Smooth muscle cell (in vitro differentiated cells): Measurements from ENCODE around the gene ANKAR. TPM values are rescaled to one million over a fixed set of nuclear protein-coding genes. Genes with fewer than 3 reads are reported as not detected.
A peak's percentile ranks its signal among the peaks of the same experiment; 100 is the strongest.

ENCODE experiments used
- DNase-seq: peaks from one replicate; lab custom pipeline; 2025; ENCODE audit not compliant: unreplicated experiment; lab: John Stamatoyannopoulos, UW
- H2AFZ ChIP-seq: fragments of 200-600 bp; sonication (generic); 2 replicates; pipeline ENCODE4 v1.6.0; 2016; ENCODE audit warnings: antibody characterized with exemption, low read depth, mild to moderate bottlenecking
- H3F3A ChIP-seq: fragments of 200-600 bp; sonication (generic); 2 replicates; pipeline ENCODE4 v1.6.0; 2017; ENCODE audit warnings: antibody characterized with exemption, low read depth
- H3K27ac ChIP-seq: fragments of 200-600 bp; sonication (generic); 2 replicates; pipeline ENCODE4 v1.5.1; 2016; ENCODE audit warnings: low read depth, mild to moderate bottlenecking
- H3K27me3 ChIP-seq: fragments of 200-600 bp; sonication (generic); 2 replicates; pipeline ENCODE4 v1.6.1; 2016; ENCODE audit warnings: low read depth, mild to moderate bottlenecking
- H3K36me3 ChIP-seq: fragments of 200-600 bp; sonication (generic); 2 replicates; pipeline ENCODE4 v1.5.1; 2016; ENCODE audit warnings: low read depth
- H3K4me1 ChIP-seq: fragments of 200-600 bp; sonication (generic); 2 replicates; pipeline ENCODE4 v1.5.1; 2016; ENCODE audit warnings: low read depth
- H3K4me2 ChIP-seq: fragments of 200-600 bp; sonication (generic); 2 replicates; pipeline ENCODE4 v1.6.0; 2016; ENCODE audit warnings: mild to moderate bottlenecking
- H3K4me3 ChIP-seq: fragments of 200-600 bp; sonication (generic); 2 replicates; pipeline ENCODE4 v1.5.1; 2016; ENCODE audit warnings: mild to moderate bottlenecking
- H3K79me2 ChIP-seq: fragments of 200-600 bp; sonication (generic); 2 replicates; pipeline ENCODE4 v1.6.0; 2016; ENCODE audit warnings: low read depth, mild to moderate bottlenecking
- H3K9ac ChIP-seq: fragments of 200-600 bp; sonication (generic); 2 replicates; pipeline ENCODE4 v1.6.0; 2016; ENCODE audit warnings: low read depth
- H3K9me3 ChIP-seq: fragments of 200-600 bp; sonication (generic); replicated peaks from 2 replicates; pipeline ENCODE4 v1.5.1; 2016; ENCODE audit warnings: low read depth
- H4K20me1 ChIP-seq: fragments of 200-600 bp; sonication (generic); 2 replicates; pipeline ENCODE4 v1.6.0; 2016; ENCODE audit warnings: low read depth
- CTCF ChIP-seq: fragments of 200-600 bp; sonication (generic); IDR thresholded peaks from 2 replicates; pipeline ENCODE4 v1.5.1; 2017; ENCODE audit warnings: borderline replicate concordance, mild to moderate bottlenecking, antibody characterized with exemption; ENCODE audit not compliant: insufficient read depth, poor library complexity, severe bottlenecking
- WGBS: methylation state at CpG from one replicate; pipeline ENCODE4 v1.1.7; 2016; ENCODE audit warnings: low lambda C conversion rate; 5-methylcytosine and 5-hydroxymethylcytosine counted together
- polyA plus RNA-seq: library from polyadenylated mRNA; unstranded; fragments of >200 nt; fragmentation: Nextera tagmentation; extraction: Ambion mirVana; gene quantifications from 2 replicates; pipeline ENCODE4 v1.2.1, GENCODE V29; 2016
- total RNA-seq: library from RNA; depleted of rRNA; stranded (reverse); fragments of >200 nt; gene quantifications from 2 replicates; pipeline ENCODE4 v1.2.3, GENCODE V29; 2014

Gene ANKAR
- total and polyA plus RNA-seq, 2 experiments from 2014 or later, result 0.89 to 17.1 TPM

- H3F3A ChIP-seq, result peaks cover 7% of the 10 kb centered on the region
- no peak overlapping the region for H3K4me2 ChIP-seq
- no peak for TF ChIP-seq CTCF
- H3K36me3 ChIP-seq, result peaks cover 15% of the 10 kb centered on the region
- H3K4me1 ChIP-seq, result peaks cover 2% of the 10 kb centered on the region
- H4K20me1 ChIP-seq, result no peaks in the 10 kb centered on the region
- no peaks in the 10 kb centered on the region for H3K27me3 ChIP-seq
- H2AFZ ChIP-seq, result no peak overlapping the region
- no peak overlapping the region for H3K9ac ChIP-seq
- H3K27ac ChIP-seq, result no peak overlapping the region
- 96% methylated on average over 5 of the region's 5 CpGs for WGBS
- H3K79me2 ChIP-seq, result peaks cover 6% of the 10 kb centered on the region
- no peaks in the 10 kb centered on the region for H3K9me3 ChIP-seq
- DNase-seq, result no peak
- H3K4me3 ChIP-seq, result no peak overlapping the region
Measured at GRCh38 chr2:189669913-189670312, 4.6 kb upstream of the ANKAR start.

- H3K4me2 ChIP-seq, result peak overlapping the region; percentile 84
- peaks cover 8% of the 10 kb centered on the region for H3K79me2 ChIP-seq
- peak overlapping the region; percentile 88 for H2AFZ ChIP-seq
- no peaks in the 10 kb centered on the region for H3K27me3 ChIP-seq
- peaks cover 4% of the 10 kb centered on the region for H3K36me3 ChIP-seq
- H3K9ac ChIP-seq, result peak overlapping the region; percentile 76
- no peaks in the 10 kb centered on the region for H4K20me1 ChIP-seq
- no peak for DNase-seq
- peaks cover 7% of the 10 kb centered on the region for H3K4me1 ChIP-seq
- H3K9me3 ChIP-seq, result peaks cover 5% of the 10 kb centered on the region
- peaks cover 7% of the 10 kb centered on the region for H3F3A ChIP-seq
- peak overlapping the region; percentile 62 for H3K4me3 ChIP-seq
- WGBS, result 45% methylated on average over 12 of the region's 12 CpGs
- no peak for TF ChIP-seq CTCF
- H3K27ac ChIP-seq, result peak overlapping the region; percentile 76
Measured at GRCh38 chr2:189673661-189674373, 653 bp upstream of the ANKAR start.

DNA sequence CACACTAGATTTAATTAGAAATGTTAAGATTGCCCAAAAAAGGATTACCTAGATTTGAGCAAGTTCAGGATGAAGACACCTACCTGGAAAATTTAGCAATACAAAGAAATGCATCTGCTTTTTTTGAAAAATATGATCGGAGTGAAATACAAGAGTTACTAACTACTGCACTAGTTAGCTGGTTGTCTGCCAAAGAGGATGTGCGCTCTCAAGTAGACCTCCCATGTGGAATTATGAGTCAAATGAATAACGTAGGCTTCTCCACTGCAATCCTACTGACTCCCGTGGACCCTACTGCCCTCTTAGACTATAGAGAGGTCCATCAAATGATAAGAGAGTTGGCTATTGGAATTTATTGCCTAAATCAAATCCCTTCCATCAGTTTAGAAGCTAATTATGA is 2.0 kb downstream of the ANKAR start:
- Histone ChIP-seq H3K36me3 (no peaks in the 10 kb centered on the region), H3K4me1 (peaks cover 7% of the 10 kb centered on the region)
- DNase-seq, result no peak

More for the DNA sequence above, 2.0 kb downstream of the ANKAR start:
- Histone ChIP-seq H3F3A (peaks cover 7% of the 10 kb centered on the region), H3K9me3 (peaks cover 6% of the 10 kb centered on the region), H3K4me2 (no peak overlapping the region), H3K27me3 (no peaks in the 10 kb centered on the region), H3K4me3 (no peak overlapping the region), H3K9ac (no peak overlapping the region), H4K20me1 (no peaks in the 10 kb centered on the region), H2AFZ (no peak overlapping the region), H3K27ac (no peak overlapping the region), H3K79me2 (peaks cover 8% of the 10 kb centered on the region)
- TF ChIP-seq CTCF, result no peak
- 95% methylated on average over 4 of the region's 4 CpGs for WGBS
